Measurements from ENCODE around the gene ARHGEF33. TPM values are rescaled to one million over a fixed set of nuclear protein-coding genes. Genes with fewer than 3 reads are reported as not detected.

ARHGEF33 gene
- total RNA-seq, 4 donors from 2014 or later, result 0.88 to 5.9 (median 2.2) TPM

- intact Hi-C loops (cut with DNase I; ENCODE audit: low total_unique reads), result no loop called here
- Histone ChIP-seq H3K27me3 (no peaks in the 10 kb centered on the region), H3K36me3 (no peaks in the 10 kb centered on the region), H3K4me3 (no peak overlapping the region), H3K4me1 (no peaks in the 10 kb centered on the region), H3K9me3 (no peaks in the 10 kb centered on the region), H3K27ac (no peak overlapping the region)
- DNase-seq, result no peak
- no peak for TF ChIP-seq POLR2A (IDR thresholded peaks at IDR 0.05)
- TF ChIP-seq, protein P1, sequence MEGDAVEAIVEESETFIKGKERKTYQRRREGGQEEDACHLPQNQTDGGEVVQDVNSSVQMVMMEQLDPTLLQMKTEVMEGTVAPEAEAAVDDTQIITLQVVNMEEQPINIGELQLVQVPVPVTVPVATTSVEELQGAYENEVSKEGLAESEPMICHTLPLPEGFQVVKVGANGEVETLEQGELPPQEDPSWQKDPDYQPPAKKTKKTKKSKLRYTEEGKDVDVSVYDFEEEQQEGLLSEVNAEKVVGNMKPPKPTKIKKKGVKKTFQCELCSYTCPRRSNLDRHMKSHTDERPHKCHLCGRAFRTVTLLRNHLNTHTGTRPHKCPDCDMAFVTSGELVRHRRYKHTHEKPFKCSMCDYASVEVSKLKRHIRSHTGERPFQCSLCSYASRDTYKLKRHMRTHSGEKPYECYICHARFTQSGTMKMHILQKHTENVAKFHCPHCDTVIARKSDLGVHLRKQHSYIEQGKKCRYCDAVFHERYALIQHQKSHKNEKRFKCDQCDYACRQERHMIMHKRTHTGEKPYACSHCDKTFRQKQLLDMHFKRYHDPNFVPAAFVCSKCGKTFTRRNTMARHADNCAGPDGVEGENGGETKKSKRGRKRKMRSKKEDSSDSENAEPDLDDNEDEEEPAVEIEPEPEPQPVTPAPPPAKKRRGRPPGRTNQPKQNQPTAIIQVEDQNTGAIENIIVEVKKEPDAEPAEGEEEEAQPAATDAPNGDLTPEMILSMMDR (IDR thresholded peaks at IDR 0.05), result no peak
Observed at GRCh38 chr2:38922389-38922788, 32.7 kb downstream of the ARHGEF33 start.

DNA sequence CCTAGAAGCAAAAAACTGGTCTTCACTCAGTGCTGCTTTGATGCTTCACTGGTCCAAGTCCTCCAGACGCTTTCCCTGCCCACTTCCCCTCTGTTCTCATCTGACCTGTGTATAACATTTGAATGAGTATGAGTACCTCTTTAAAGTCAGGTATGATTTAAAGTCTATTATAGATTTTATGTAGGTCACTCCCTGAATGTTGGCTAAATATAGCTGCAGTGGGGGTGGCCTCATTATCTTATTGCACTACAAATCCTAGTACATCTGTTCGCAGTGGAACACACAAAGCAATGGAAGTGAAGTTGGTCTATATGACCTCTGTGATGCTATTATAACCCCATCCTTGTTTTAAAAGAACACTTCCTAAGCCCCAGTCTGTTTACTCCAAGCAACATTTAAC, 33.2 kb downstream of the ARHGEF33 start:
- TF ChIP-seq, protein P1 (IDR thresholded peaks at IDR 0.05), result no peak
- TF ChIP-seq POLR2A (IDR thresholded peaks at IDR 0.05), result no peak
- Histone ChIP-seq H3K36me3 (no peaks in the 10 kb centered on the region), H3K9me3 (no peaks in the 10 kb centered on the region), H3K4me1 (no peaks in the 10 kb centered on the region), H3K27ac (no peak overlapping the region), H3K4me3 (no peak overlapping the region), H3K27me3 (no peaks in the 10 kb centered on the region)
- DNase-seq, result no peak
- intact Hi-C loops (cut with DNase I; ENCODE audit: low total_unique reads), result no loop called here

GRCh38 chr2:38925982-38926381, 36.3 kb downstream of the ARHGEF33 start:
- no peaks in the 10 kb centered on the region for H3K9me3 ChIP-seq
- H3K4me1 ChIP-seq, result no peaks in the 10 kb centered on the region
- intact Hi-C loops (cut with DNase I; ENCODE audit: low total_unique reads), result no loop called here
- H3K4me3 ChIP-seq, result no peak overlapping the region
- H3K27ac ChIP-seq, result no peak overlapping the region
- DNase-seq, result no peak
- no peaks in the 10 kb centered on the region for H3K36me3 ChIP-seq
- no peaks in the 10 kb centered on the region for H3K27me3 ChIP-seq
- no peak for TF ChIP-seq POLR2A (IDR thresholded peaks at IDR 0.05)
- TF ChIP-seq, protein P1 (IDR thresholded peaks at IDR 0.05), result no peak

- Histone ChIP-seq H3K36me3 (no peaks in the 10 kb centered on the region), H3K4me1 (no peaks in the 10 kb centered on the region), H3K4me3 (no peak overlapping the region), H3K27ac (no peak overlapping the region), H3K27me3 (no peaks in the 10 kb centered on the region), H3K9me3 (no peaks in the 10 kb centered on the region)
- no peak for DNase-seq
- TF ChIP-seq, protein P1 (IDR thresholded peaks at IDR 0.05), result no peak
- no peak for TF ChIP-seq POLR2A (IDR thresholded peaks at IDR 0.05)
- intact Hi-C loops (cut with DNase I; ENCODE audit: low total_unique reads), result no loop called here
Observed at GRCh38 chr2:38930600-38930999, 40.9 kb downstream of the ARHGEF33 start.

GRCh38 chr2:38932586-38932985, 42.9 kb downstream of the ARHGEF33 start:
- intact Hi-C loops (cut with DNase I; ENCODE audit: low total_unique reads), result no loop called here
- TF ChIP-seq, protein P1 (IDR thresholded peaks at IDR 0.05), result no peak
- no peak for TF ChIP-seq POLR2A (IDR thresholded peaks at IDR 0.05)
- no peak overlapping the region for H3K4me3 ChIP-seq
- no peaks in the 10 kb centered on the region for H3K9me3 ChIP-seq
- H3K27ac ChIP-seq, result no peak overlapping the region
- no peak for DNase-seq
- H3K36me3 ChIP-seq, result no peaks in the 10 kb centered on the region
- no peaks in the 10 kb centered on the region for H3K27me3 ChIP-seq
- H3K4me1 ChIP-seq, result no peaks in the 10 kb centered on the region

Data from uterus (tissue), 4 donors.